ENCODE data around the gene IER5L.

Gene IER5L

DNA sequence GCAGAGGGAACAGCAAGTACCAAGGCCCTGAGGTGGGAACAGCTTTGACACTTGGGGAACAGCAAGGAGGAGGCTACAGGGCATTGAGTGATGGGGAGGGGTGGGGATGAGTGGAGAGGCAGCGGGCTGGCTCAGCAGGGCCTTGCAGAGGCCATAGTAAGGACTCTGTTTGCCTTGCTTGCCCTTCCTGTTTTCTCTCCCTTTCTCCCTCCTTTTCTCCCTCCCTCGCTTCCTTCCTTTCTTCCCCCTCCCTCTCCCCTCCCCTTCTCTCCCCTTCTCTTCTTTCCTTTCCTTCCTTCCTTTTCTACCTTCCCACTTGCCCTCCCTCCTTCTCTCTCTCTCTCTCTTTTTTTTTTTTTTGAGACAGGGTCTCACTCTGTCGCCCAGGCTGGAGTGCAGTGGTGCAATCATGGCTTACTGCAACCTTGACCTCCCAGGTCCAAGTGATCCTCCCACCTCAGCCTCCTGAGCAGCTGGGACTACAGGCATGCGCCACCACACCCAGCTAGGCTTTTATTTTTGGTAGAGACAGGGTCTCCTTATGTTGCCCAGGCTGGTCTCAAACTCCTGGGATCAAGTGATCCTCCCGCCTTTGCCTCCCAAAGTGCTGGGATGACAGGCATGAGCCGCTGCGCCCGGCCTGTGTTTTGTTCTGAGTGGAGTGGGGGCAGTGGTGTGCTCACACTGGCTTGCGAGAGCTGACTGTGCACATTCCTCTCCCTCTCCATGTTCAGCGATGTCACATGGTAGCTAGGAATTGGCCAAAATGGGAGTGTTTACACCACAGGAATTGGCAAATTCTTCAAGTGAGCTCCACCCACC, 17.1 kb downstream of the IER5L start:
- no peak for DNase-seq (ENCODE audit: low read depth)

DNA sequence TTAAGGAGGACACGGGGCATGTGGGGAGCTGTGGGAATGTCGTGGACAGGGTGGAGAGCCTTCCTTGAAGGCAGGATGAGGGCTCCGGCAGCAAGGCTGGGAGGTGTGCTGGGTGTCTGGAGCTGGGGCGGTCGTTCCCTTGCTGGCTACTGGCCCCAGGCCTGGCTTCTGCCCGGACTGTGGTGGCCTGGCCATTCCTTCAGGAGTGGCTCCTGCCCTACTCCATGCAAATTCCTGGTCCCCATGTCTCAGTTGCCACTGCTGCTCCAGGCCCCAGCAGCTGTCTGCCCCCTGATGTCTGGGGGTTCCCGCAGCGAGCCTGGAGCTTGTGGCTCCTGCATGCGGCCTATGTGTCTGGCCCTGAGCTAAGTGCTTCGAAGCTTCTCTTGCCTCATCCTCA, 21.9 kb downstream of the IER5L start:
- no peak for DNase-seq (ENCODE audit: low read depth)

DNA sequence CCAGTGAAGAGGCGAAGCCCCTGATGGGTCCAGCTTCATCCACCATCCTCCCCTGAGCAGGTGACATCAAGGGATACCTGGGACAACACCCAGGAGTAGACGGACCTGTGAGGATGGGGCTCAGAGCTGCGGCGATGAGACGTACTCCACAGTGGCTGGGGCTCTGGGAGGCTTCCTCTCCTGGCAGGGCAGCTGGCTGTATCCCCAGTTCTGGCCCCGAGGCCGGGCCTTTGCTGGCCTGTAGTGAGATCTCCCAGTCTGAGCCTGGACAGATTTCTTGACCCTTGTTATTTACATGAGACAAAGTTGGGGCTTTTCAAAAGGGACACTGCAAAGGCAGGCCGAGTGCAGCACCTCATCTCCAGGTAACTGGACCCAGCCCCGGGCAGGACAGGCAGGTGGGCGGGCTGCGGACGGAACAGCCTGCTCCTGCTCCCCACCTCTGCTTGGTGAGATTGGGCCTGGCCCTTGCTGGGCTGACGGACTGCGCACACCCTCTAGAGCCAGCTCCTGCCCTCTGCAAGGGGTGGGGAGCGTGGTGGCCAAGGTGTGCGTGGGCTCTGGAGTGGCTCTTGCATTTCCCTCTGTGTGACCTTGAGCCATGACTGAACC, 23.1 kb downstream of the IER5L start:
- no peak for DNase-seq (ENCODE audit: low read depth)

DNA sequence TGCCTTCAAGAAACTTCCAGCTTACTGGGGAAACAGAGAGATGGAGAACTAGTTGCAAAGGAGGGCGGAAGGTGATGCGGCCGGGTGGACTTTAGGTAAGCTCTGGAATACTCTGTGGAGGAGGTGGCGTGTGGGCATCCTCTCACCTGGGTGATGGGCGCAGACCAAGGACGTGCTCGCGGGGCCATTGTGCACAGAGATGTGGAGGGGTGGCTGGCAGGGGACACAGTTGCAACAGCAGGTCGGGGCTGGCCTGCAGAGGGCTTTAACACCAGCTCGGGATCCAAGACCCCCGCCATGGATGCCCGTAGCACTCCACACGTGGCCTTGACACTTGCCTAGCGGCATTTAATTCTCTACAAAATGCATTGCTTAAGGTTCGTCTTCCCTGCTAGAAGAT, 26.6 kb downstream of the IER5L start:
- DNase-seq (ENCODE audit: low read depth) = no peak

DNA sequence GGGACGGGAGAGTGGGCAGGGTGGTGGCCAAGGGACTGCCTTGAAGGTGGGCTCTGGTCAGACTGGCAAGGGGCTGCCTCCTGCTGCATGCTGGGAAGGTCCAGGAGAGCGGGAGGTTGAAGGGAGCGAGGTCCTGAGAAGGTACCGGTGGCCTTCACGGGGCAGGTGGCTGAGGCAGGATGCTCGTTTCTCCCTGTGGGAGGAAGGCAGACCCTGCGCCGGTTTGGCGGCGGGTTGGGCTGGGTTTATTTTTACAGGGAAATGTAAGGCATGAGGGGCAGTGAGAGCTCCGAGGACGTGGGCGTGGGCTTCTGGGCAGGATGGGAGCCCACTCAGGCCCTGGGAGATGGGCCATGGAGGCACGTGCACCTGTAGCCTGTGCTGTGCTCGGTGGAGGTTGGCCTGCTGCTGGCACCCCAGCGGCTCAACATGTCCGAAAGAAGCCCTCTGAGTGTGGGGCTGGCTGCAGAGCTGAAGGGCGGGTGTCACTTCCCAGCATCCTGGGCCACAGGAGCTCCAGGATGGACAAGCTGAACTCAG, 27.3 kb downstream of the IER5L start:
- no peak for DNase-seq (ENCODE audit: low read depth)

DNA sequence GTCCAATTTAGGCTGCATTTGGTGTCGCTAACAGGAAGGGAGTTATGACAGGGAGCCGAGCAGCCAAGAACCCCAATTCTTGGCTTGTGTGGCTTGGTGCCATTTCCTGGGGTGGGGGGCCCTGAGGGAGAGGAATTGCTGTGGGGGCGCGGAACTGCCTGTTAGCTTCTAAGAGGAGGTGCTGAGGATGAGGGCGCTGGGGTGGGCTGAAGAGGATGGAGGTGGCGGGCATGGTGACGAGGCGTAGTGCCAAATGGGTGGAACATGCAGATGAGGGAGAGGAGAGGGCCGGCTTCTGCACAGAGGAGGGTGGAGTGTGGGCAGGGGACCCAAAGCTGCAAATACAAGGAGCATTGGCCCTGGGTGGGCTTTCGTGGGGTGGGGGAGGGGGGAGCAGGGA, 27.9 kb downstream of the IER5L start:
- DNase-seq (ENCODE audit: low read depth) = no peak

DNA sequence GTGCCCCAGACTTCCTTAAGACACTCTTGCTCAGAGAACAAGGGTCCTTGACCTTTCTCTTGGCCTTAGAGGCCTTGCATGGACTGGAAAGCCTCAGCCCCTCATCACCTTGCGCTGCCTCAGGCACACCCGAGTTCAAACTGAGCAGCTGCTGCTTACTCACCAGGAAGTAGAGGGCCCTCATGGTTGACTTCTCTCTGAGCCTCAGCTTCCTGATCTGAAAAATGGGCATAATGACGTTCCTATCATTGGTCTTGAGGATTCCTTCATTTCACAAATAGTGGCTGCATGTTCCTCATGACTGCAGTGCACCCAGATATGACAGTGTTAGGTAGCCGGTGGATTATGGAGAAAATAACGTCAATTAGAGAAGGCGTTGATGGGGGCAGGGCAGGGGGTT, 28.6 kb downstream of the IER5L start:
- no peak for DNase-seq (ENCODE audit: low read depth)

DNA sequence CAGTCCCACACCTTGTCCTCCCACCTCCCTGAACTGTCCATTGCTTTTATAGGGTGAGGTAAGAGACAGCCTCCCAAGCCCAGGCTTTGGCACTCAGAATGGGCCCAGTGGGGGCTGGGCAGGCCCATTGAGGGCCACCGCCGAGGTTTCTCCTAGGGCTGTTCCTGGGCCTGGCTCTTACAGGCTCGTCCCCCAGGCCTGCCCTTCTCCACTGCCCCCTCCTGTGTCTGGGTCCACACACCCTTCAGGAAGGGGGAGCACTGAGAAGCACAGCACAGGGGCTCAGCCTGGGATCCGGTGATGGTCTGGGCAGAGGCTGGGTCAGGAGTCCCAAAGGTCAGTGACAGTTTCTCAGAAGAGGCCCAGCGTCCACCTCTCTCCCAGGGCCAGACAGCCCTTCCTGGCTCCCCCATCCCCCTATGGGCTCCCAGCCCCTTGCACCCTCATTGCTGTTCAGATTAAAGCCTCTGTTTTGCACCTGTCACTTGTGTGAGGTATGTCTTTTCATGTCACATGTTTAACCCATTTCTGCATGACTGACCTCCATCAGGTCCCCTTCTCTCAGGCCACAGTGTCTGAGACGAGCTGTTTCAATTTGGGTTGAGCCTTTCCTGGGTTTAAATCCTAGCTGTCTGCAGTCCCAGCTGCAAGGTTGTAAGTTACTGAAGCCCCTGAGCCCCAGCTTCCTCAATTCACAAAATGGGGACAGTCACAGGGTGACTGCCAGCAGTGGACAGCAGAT, 29.4 kb downstream of the IER5L start:
- DNase-seq (ENCODE audit: low read depth) = no peak

DNA sequence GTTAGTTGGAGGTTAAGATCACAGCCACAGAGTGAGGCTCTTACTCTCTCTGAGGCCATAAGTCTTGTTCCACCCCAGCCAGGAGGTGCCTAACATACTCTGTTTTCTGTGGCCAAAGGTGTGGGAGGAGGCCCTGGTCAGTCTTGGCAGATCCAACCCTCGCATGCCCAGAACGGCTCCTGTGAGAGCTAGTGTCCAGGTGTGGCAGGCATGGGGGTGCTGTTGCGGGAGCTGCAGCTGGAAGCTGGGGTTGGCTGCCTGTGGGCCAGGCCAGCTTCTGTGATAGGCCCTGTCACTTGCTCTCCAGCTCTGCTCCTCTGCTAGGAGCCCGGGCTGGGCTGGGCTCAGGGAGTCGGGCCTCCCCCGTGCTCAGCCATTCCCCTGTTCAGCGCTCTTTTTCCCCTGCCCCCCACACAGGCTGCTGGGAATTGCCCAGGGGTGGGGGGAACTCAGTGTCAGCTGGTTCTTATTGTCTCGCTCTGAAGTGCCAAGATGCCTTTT, 31.6 kb downstream of the IER5L start:
- no peak for DNase-seq (ENCODE audit: low read depth)

DNA sequence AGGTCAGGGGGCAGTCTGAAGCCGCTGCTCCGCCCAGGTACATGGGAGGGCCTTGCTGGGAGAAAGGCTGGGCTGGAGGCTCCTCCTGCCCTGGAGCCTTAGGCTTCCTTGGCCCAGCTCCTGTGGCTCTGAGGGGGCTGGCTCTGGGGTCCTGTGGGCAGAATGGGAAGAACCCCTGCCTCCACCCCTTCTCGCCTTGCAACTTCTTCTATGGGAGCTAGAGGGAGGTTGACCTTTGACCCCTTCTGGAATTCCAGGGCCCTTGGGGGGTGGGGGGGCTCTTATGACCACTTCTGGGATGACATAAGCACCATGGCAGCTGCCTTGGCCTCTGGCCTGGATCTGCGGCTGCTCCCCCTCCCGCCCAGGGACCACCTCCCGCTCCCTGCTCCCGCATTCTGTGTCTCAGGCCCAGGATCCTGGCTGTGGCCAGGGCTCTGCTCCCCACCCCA, 32.2 kb downstream of the IER5L start:
- no peak for DNase-seq (ENCODE audit: low read depth)

DNA sequence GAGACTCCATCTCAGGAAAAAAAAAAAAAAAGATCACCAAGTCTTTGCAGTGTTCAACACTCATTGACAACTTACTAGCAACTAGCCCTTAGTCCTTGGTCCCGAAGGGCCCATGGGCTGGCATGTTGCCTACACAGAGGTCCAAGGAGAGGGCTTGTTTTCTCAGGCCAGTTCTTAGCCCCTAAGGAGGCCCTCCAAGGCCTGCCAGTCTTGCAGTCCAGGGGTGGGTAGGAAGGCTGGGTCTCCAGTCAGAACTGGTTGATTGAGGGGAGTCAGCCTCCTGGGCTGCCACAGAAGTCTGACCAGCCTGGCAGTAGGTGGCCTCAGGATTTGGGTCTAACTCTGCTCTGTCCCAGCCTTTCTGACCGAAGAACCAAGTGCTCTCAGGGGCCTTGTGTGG, 32.7 kb downstream of the IER5L start:
- DNase-seq (ENCODE audit: low read depth) = no peak

DNA sequence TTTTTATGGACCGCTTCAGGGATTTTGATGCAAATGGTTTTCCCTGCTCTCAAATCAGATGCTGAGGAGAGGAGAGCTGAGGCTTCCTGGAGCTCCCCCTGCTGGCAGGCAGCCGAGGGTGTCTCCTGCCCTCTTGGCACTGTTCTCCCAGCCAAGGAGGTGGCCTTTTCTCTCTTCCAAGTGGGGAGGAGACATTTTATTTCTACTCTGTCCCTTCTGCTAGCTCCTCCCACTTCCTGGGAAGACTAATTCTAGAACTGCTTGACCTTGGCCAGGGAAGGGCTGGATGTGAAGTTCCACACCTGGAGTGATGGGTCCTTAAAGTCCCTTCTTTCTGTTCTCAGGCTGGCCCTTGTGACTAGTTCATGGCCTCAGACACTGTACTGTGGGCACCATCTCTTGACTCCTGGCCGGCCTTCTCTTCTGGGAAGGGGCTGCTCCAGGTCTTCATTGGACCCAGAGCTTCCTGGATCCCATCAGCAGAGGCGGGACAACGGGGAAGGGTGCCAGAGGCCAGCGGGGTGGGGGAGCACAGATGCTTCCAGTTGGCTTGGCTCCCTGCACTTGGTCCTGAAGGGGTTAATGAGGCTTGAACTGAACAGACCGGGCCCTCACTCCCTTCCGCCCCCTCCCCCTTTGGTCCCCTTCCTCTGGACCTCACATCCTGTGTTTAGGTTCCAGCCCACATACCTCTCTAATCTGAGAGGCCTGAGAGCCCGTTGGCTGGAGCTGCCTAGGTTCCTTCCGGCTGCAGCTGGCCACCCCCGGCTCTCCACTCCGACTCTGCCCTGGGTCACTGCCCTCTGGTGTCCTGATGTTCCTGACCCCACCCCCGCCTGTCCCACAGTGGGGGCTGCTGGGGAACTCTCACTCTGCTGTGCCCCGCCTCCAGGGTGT, 34.8 kb downstream of the IER5L start:
- DNase-seq (ENCODE audit: low read depth) = peak; percentile 44

DNA sequence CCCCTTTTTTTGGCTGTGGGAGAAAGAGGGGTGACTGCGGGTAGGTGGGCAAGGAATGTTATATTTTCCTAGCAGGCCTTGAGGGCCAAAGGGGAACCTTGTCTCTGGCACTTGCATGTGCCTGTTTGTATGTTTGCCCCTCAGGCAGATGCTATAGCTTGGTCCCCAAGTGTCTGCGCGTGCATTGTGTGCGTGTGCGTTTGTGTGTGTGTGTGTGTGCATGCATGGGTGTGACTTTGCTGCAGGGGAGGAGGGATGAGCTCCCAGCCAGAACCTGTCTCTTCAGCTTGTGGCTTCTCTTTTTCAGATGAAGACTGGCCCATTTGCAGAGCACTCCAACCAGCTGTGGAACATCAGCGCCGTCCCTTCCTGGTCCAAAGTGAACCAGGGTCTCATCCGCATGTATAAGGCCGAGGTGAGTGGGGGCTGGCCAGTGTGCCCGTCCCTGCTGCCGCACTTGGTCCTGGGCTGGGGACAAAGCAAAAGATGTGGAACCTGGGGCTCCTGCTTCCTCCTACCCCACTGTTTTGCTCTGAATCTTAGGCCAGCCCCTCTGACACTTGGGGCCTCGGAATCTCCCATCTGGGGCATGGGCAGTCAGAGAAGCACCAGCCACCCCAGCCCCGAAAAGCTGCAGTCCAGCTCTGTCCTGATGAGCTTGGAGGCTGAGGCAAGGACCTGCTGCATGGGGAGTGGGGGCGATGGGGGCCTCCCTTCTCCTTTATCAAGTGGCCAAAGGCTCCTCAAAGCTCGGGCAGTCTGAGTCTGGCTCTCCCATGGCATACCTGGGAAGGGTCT, 35.7 kb downstream of the IER5L start:
- no peak for DNase-seq (ENCODE audit: low read depth)

DNA sequence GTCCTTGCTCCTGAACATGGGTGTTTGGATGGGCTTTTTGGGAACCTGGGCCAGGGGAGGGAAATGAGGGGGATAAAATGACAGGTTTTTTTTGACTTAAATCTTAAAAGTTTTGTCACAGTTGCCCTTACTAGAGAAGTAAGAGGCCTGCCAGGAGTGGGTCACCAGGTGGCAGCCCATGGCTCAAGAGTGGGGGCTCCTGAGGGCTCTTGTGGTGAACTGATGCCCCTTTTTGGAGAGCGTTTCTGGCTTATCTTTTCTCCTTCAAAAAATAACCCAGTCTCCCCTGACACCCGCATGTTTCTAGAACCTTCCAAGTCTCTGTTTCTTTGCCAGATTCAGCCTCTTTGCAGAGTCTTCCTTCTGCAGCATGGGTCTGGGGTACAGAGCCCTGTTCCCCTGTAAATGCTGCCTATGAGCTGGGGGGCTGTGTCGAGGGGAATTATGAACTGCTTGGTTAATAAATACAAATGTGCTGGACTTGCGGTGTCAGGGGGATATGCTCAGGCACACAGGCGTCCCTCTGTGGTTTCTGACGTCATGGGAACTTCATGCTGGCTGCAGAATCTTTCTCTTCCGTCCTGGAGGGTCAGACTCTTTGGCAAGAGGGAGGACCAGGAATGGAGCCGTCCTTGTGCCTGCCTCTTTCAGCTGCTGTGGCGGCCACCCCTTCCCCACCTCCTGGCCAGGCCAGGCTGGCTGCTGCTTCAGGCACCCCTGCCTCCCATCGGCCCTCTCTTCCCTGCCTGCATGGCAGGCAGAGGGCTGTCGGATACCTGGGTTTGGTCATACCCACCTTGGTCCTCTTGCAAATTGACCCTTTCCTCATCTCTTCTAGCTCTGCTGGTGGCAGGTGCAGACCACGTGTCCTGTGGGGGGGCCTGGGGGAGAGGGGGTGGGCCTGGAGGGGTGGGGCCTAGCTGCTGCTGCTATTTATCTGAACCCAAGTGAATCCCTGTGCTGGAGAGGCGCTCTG, 36.7 kb downstream of the IER5L start:
- DNase-seq (ENCODE audit: low read depth) = no peak

DNA sequence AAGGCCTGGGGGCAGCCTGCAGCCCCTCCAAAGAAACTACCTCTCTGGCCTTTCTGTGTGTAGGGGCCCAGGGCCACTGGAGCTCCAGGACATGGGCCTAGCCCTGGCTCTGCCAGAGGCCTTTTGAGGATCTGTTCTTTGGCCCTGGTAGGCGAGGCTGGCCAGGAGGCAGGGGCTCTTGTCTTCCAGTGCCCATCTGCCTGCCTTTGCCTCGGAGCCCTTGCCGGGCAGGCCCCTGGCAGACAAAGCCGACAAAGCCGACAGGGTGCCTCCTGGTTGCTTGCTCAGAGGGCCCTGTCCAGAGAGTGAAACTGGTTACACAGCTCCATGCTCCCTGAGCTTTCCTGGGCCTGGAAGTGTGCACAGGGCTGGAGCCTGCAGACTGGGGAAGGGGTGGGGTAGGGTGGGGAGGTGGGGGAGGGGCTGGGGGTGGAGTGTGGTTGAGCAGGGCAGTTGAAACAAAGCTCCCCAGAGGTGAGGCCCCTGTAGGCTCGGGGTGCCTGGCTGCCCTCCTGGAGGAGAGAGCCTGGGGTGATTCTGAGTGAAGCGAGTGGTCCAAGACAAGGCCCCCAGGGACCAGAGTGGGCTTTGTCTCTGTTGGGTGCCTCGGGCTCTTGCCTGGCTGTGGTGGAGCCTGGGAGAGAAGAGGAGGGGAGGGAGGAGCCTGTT, 37.5 kb downstream of the IER5L start:
- no peak for DNase-seq (ENCODE audit: low read depth)

DNA sequence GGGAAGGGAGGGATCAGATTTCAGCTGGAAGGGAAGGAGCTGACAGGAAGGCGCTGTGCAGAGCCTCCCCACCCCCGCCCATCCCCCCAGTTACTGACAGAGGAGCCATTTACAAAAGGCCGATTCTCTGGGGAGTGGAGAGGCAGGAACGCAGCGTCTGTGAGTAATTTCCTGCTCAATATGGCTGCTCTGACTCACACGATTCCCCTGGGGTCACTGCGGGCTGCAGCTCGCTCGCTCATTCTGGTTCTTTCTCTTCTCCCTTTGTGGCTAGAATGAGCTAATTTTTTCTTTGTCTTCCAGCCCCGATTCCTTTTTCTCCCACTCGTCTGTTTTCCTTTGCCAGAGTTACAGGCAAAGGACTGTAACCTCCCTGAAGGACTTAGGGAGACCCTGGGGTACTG, 38.1 kb downstream of the IER5L start:
- DNase-seq (ENCODE audit: low read depth) = peak; percentile 37

DNA sequence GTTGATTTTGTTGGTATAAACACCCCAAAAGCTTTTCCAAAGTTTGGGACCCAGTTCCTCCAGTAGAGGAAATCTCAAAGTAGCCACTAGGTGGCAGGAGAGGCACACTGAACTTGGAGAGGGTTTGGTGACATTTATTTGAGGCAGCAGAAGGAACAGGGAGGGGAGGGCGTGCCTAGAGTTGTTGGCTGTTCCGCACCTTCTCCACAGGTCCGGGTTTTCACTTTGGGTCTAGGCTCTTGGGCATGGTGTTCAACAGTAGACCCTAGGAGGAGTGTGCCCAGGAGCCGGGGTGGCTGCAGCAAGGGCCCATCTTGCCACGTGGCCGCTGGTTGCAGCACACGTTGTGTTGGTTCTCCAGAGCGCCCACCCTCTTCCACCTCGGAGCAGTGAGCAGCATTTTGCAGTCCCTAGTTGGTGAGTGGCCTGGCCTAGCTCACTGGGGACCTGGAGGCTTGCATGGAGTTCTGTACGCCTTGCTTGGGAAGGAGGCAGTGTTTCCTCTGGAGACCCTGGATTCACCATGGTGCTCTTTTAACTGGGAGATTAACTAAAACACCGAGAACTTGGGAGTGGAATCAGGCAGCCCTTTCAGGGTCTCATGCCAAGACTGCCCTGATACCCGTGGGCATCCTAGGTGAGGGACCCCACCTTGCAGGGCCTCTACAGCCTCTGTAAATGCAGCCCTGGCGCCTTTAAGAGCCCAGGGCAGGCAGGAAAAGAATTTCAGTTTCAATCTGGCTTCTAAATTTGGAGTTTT, 38.6 kb downstream of the IER5L start:
- DNase-seq (ENCODE audit: low read depth) = no peak

Data from stimulated activated CD8-positive, alpha-beta memory T cell treated with anti-CD3 and anti-CD28 coated beads, Interleukin-15, amount 100 ng/mL, for 24 hours (primary cell).